ENCODE measurements around the gene SPATA31C1. TPM values are rescaled to one million over a fixed set of nuclear protein-coding genes. Genes with fewer than 3 reads are reported as not detected.
"Not testable (repeated sequence)": the region's sequence is repeated elsewhere in the genome, so short reads cannot be mapped to it uniquely, and the experiment has no call there.

The SPATA31C1 gene
- total RNA-seq, result not detected in 2 replicates
- not detected in 2 replicates for polyA plus RNA-seq
- polyA plus RNA-seq (2012), result not detected in 2 replicates
- not detected in 2 replicates for polyA minus RNA-seq (ENCODE audit: low replicate concordance)

GRCh38 chr9:87917662-87918061 is at the start of gene SPATA31C1:
Gene SPATA31C1 (plus strand): TSS chr9:87917962.
- not testable (repeated sequence) for H3K9me3 ChIP-seq (ENCODE audit: control insufficient read depth, insufficient read depth, low read depth, low read length); H2AFZ ChIP-seq (ENCODE audit: low read length); H4K20me1 ChIP-seq (ENCODE audit: control insufficient read depth, extremely low read depth, insufficient read depth, low read length); DNase-seq (ENCODE audit: low read depth in 2 of 2); H3K27me3 ChIP-seq (ENCODE audit: control insufficient read depth, insufficient read depth, low read length); H3K27ac ChIP-seq (ENCODE audit: insufficient read depth, low read length); H3K79me2 ChIP-seq (ENCODE audit: control insufficient read depth, insufficient read depth, low read length); H3K4me3 ChIP-seq (replicated peaks in 1 of 4; ENCODE audit: control extremely low read depth in 1 of 4, insufficient read depth in 1 of 4, low read depth in 3 of 4, low read length in 4 of 4); H3K4me2 ChIP-seq (ENCODE audit: extremely low read depth, insufficient read depth, low read length); H3K36me3 ChIP-seq (ENCODE audit: control insufficient read depth, insufficient read depth, low read length); H3K4me1 ChIP-seq (ENCODE audit: control insufficient read depth, extremely low read depth, insufficient read depth, low read length); H3K9ac ChIP-seq (ENCODE audit: insufficient read depth, low read length)

- Histone ChIP-seq H3K36me3 (ENCODE audit: control insufficient read depth, insufficient read depth, low read length) (no peaks in the 10 kb centered on the region), H3K9ac (ENCODE audit: insufficient read depth, low read length) (no peak overlapping the region), H3K9me3 (ENCODE audit: control insufficient read depth, insufficient read depth, low read depth, low read length) (no peaks in the 10 kb centered on the region), H3K27ac (ENCODE audit: insufficient read depth, low read length) (no peak overlapping the region), H3K4me1 (ENCODE audit: control insufficient read depth, extremely low read depth, insufficient read depth, low read length) (peaks cover under 1% of the 10 kb centered on the region), H3K79me2 (ENCODE audit: control insufficient read depth, insufficient read depth, low read length) (no peaks in the 10 kb centered on the region), H3K4me3 (replicated peaks in 1 of 4; ENCODE audit: control extremely low read depth in 1 of 4, insufficient read depth in 1 of 4, low read depth in 3 of 4, low read length in 4 of 4) (no peak overlapping the region), H2AFZ (ENCODE audit: low read length) (no peak overlapping the region), H4K20me1 (ENCODE audit: control insufficient read depth, extremely low read depth, insufficient read depth, low read length) (no peaks in the 10 kb centered on the region), H3K4me2 (ENCODE audit: extremely low read depth, insufficient read depth, low read length) (no peak overlapping the region), H3K27me3 (ENCODE audit: control insufficient read depth, insufficient read depth, low read length) (no peaks in the 10 kb centered on the region)
- TF ChIP-seq CTCF (conservative IDR thresholded peaks at IDR 0.05 in 1 of 2, IDR thresholded peaks at IDR 0.05 in 1 of 2; ENCODE audit: low read depth in 1 of 2, low read length in 2 of 2) (no peak), EZH2 (IDR thresholded peaks at IDR 0.05; ENCODE audit: low read length, missing control alignments) (no peak)
- no peak for DNase-seq (ENCODE audit: low read depth in 2 of 2)
Measured at GRCh38 chr9:87868175-87868574, 49.6 kb upstream of the SPATA31C1 start.

GRCh38 chr9:87868635-87869034 is 49.1 kb upstream of the SPATA31C1 start:
- Histone ChIP-seq H3K9me3 (ENCODE audit: control insufficient read depth, insufficient read depth, low read depth, low read length) (no peaks in the 10 kb centered on the region), H3K36me3 (ENCODE audit: control insufficient read depth, insufficient read depth, low read length) (no peaks in the 10 kb centered on the region), H3K27me3 (ENCODE audit: control insufficient read depth, insufficient read depth, low read length) (no peaks in the 10 kb centered on the region), H3K9ac (ENCODE audit: insufficient read depth, low read length) (no peak overlapping the region), H3K4me2 (ENCODE audit: extremely low read depth, insufficient read depth, low read length) (no peak overlapping the region), H3K4me1 (ENCODE audit: control insufficient read depth, extremely low read depth, insufficient read depth, low read length) (no peaks in the 10 kb centered on the region), H3K79me2 (ENCODE audit: control insufficient read depth, insufficient read depth, low read length) (no peaks in the 10 kb centered on the region), H2AFZ (ENCODE audit: low read length) (no peak overlapping the region), H4K20me1 (ENCODE audit: control insufficient read depth, extremely low read depth, insufficient read depth, low read length) (no peaks in the 10 kb centered on the region), H3K4me3 (replicated peaks in 1 of 4; ENCODE audit: control extremely low read depth in 1 of 4, insufficient read depth in 1 of 4, low read depth in 3 of 4, low read length in 4 of 4) (no peak overlapping the region), H3K27ac (ENCODE audit: insufficient read depth, low read length) (no peak overlapping the region)
- DNase-seq (ENCODE audit: low read depth in 2 of 2), result no peak
- no peak for TF ChIP-seq CTCF (conservative IDR thresholded peaks at IDR 0.05 in 1 of 2, IDR thresholded peaks at IDR 0.05 in 1 of 2; ENCODE audit: low read depth in 1 of 2, low read length in 2 of 2)
- TF ChIP-seq EZH2 (IDR thresholded peaks at IDR 0.05; ENCODE audit: low read length, missing control alignments), result no peak

Measured in fibroblast of lung (primary cell).